Measurements from ENCODE around the gene CCT2. TPM values are rescaled to one million over a fixed set of nuclear protein-coding genes. Genes with fewer than 3 reads are reported as not detected.

CCT2 gene
- total and polyA plus RNA-seq, 2 of the 4 experiments (the other 2 are of a cell fraction): 194 to 651 TPM

- H3K56ac ChIP-seq (ENCODE audit: extremely low read depth, insufficient read depth, low read length): no peak overlapping the region
- H3K4me2 ChIP-seq (ENCODE audit: low read depth, low read length): no peak overlapping the region
- no peak overlapping the region for H3K23ac ChIP-seq (ENCODE audit: low read depth, low read length)
- no peak overlapping the region for H4K91ac ChIP-seq (ENCODE audit: insufficient read depth, low read depth, low read length)
- no peak overlapping the region for H3K18ac ChIP-seq (ENCODE audit: low read depth, low read length)
- H2BK5ac ChIP-seq (ENCODE audit: low read depth, low read length, poor library complexity, severe bottlenecking): no peak overlapping the region
- H3K36me3 ChIP-seq (ENCODE audit: control insufficient read depth, insufficient read depth, low read length): no peaks in the 10 kb centered on the region
- WGBS, 2 experiments (ENCODE audit: extremely low coverage in 2 of 2, insufficient read length in 1 of 2): 66% methylated on average over 3 of the region's 15 CpGs; no CpG with 5 or more reads in 1 of the 2 experiments
- no peak overlapping the region for H2AK5ac ChIP-seq (ENCODE audit: low read depth, low read length)
- ChIA-PET POLR2A (ENCODE audit: unreplicated experiment) (no interaction called here), CTCF (no interaction called here)
- no peak for DNase-seq
- H3K9me3 ChIP-seq (ENCODE audit: control insufficient read depth, insufficient read depth, low read length): no peaks in the 10 kb centered on the region
- no peak overlapping the region for H3K14ac ChIP-seq (replicated peaks; ENCODE audit: low read depth, low read length)
- H4K5ac ChIP-seq (ENCODE audit: low read depth, low read length): no peak overlapping the region
- H4K20me1 ChIP-seq (ENCODE audit: insufficient read depth, low read length): no peaks in the 10 kb centered on the region
- H3K79me1 ChIP-seq (ENCODE audit: low read depth in 1 of 2, low read length in 2 of 2): no peaks in the 10 kb centered on the region
- H3K4me3 ChIP-seq (ENCODE audit: insufficient read depth, low read depth, low read length): no peak overlapping the region
- H3K4me1 ChIP-seq (ENCODE audit: control insufficient read depth, insufficient read depth, low read length): no peaks in the 10 kb centered on the region
- intact Hi-C loops (cut with micrococcal nuclease) (loop anchor here (5.0 kb wide), 1 partner anchor 52 kb away; no protein-coding TSS in a partner anchor), in situ Hi-C loops (cut with MboI; ENCODE audit: low sequenced_read_pairs) (no loop called here), dilution Hi-C loops (cut with HindIII; ENCODE audit: low sequenced_read_pairs, unreplicated experiment) (no loop called here)
- TF ChIP-seq BHLHE40 (IDR thresholded peaks at IDR 0.05; ENCODE audit: low read depth, low read length) (no peak), CTCF (conservative IDR thresholded peaks at IDR 0.05; ENCODE audit: low read depth, low read length) (no peak), USF2 (IDR thresholded peaks at IDR 0.05; ENCODE audit: low read depth, low read length) (no peak), SMC3 (IDR thresholded peaks at IDR 0.05; ENCODE audit: low read depth, low read length) (no peak), MXI1 (IDR thresholded peaks at IDR 0.05; ENCODE audit: borderline replicate concordance, low read depth, low read length) (no peak), CEBPB (IDR thresholded peaks at IDR 0.05; ENCODE audit: low read depth, low read length) (no peak), POLR2A (IDR thresholded peaks at IDR 0.05; ENCODE audit: low read depth, low read length) (no peak), MAZ (IDR thresholded peaks at IDR 0.05; ENCODE audit: borderline replicate concordance, low read depth, low read length) (no peak), NFE2L2 (IDR thresholded peaks at IDR 0.05; ENCODE audit: low read depth, low read length) (no peak)
- H3K9ac ChIP-seq (ENCODE audit: low read depth, low read length): no peak overlapping the region
- no peaks in the 10 kb centered on the region for H3K9me1 ChIP-seq (ENCODE audit: insufficient read depth, low read length)
- peaks cover 3% of the 10 kb centered on the region for H3K27me3 ChIP-seq (ENCODE audit: control insufficient read depth, insufficient read depth, low read length)
- BruUV-seq (replicated peaks): no TSS peak
- H2BK15ac ChIP-seq (ENCODE audit: low read depth, low read length): no peak overlapping the region
- H3K27ac ChIP-seq (ENCODE audit: insufficient read depth, low read length): no peak overlapping the region
- H2AK9ac ChIP-seq (replicated peaks; ENCODE audit: low read depth, low read length, poor library complexity): no peak overlapping the region
- H2BK120ac ChIP-seq (ENCODE audit: low read depth, low read length): no peak overlapping the region
- H2BK20ac ChIP-seq (ENCODE audit: low read depth, low read length): no peak overlapping the region
- no peak overlapping the region for H4K8ac ChIP-seq (ENCODE audit: low read depth in 2 of 2, low read length in 2 of 2)
- no peak overlapping the region for H2AFZ ChIP-seq (replicated peaks; ENCODE audit: low read length, poor library complexity)
- H3K4ac ChIP-seq (ENCODE audit: low read depth, low read length): no peak overlapping the region
- no peak for ATAC-seq (ENCODE audit: low read depth)
Observed at GRCh38 chr12:69610126-69610525, 24.9 kb downstream of the CCT2 start.
